GM21447 (cell line): ENCODE data around the gene PP2D1.
"Not testable (repeated sequence)": the region's sequence is repeated elsewhere in the genome, so short reads cannot be mapped to it uniquely, and the experiment has no call there.

Source experiments
- ATAC-seq: cut with Tn5 transposase; IDR thresholded peaks from one replicate; pipeline ENCODE4 v1.9.1; 2021; ENCODE audit not compliant: unreplicated experiment

PP2D1 gene

GRCh38 chr3:20012164-20012563 lies at the start of gene PP2D1:
PP2D1 (minus strand) TSS chr3:20012264; CDS start chr3:20012072, 192 bp downstream.
- no peak for ATAC-seq

DNA sequence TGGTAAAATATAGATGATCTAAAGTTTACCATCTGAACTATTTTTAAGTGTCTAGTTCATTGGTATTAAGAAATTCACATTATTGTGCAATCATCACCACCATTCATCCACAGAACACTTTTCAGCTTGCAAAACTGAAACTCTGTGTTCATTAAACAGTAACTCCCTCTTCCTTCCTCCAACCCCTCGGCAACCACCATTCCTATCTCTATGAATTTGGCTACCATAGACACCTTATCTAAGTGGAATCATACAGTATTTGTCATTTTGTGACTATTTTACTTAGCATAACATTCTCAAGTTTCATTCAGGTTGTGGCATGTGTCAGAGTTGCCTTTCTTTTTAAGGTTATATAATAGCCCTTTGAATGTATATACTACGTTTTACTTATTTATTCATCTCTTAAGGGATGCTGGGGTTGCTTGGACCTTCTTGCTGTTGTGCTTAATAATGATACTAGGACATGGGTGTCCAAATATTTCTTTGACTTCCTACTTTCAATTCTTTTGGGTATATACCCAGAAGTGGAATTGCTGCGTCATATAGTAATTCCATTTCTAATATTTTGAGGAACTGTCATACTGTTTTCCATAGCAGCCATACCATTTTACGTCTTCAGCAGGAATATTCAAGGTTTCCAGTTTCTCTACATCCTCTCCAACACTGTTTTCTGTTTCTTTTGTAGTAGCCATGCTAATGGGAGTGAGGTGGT lies 49.1 kb upstream of the PP2D1 start:
- ATAC-seq = peak; percentile 77

GRCh38 chr3:20059929-20060328 lies 47.9 kb upstream of the PP2D1 start:
- no peak for ATAC-seq

GRCh38 chr3:20057612-20058180 lies 45.6 kb upstream of the PP2D1 start:
- ATAC-seq = no peak

GRCh38 chr3:20056725-20057611 lies 44.9 kb upstream of the PP2D1 start:
- no peak for ATAC-seq

- no peak for ATAC-seq
Measured at GRCh38 chr3:20055842-20056241, 43.8 kb upstream of the PP2D1 start.

DNA sequence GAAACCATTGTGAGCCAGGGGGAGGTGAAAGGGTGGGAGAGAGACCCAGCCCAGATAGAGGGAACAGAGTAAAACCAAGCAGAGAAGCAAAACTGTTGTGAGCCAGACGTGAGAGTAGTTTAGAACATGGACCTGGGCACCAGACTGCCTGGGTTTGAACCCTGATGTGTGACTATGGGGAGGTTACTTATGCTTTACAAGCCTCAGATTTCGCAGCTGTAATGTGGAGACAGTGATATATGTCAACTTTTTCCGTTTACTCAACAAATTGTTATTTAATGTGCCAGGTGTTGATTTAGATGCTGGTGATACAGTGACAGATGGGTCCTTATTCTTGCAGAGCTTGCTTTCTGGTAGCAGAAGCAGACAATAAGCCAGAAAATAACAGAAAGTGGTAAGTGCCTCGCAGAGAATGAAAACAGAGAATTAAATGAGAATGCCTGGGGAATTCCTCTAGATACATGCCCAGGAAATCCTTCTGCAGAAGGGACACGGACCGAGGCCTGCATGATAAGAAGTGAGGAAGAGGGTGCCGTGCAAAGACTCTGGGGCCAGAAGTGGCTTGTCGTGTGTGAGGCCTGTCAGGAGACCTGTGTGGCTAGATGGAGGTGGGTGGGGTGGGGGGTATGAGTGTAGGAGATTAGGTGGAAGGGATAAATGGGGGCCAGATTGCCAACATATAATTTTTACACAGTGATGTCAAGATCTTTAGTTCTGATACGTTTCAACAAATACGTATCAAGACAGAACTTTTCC lies 43.1 kb upstream of the PP2D1 start:
- ATAC-seq = peak; percentile 17

DNA sequence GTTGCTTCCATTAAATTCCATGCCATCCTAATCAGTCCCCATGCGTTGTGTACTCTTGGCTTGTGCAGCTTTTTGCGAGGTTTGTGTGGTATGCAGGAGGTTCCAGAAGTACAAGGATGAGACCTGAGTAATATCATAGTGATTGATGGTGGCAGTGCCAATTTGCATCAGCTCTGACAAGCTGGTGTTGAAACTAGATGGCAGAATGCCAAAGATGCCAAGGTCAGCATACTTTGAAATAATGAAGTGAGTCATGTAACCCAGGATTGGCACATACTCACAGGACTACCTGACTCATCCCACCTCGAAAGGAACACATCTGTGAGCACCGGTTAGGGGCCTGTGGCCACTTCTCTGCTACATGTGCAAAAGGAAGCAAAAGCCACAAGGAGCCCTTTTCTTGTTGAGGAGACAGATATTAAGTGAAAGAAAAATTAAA lies 42.5 kb upstream of the PP2D1 start:
- peak; percentile 90 for ATAC-seq

DNA sequence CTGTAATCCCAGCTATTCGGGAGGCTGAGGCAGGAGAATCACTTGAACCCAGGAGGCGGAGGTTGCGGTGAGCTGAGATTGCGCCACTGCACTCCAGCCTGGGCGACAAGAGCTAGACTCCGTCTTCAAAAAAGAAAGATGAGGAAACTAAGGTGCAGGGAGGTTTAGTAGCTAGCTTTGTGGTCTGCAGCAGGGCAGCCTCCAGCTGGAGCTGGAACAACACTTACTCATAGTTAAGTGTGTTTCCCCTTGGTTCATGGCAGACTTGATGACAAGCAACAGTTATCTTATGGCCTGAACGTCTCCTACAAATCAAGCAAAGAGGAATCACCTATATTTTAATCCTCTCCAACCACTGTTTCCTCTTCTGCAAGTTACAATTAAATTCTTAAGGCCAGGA lies 40.8 kb upstream of the PP2D1 start:
- ATAC-seq = no peak

DNA sequence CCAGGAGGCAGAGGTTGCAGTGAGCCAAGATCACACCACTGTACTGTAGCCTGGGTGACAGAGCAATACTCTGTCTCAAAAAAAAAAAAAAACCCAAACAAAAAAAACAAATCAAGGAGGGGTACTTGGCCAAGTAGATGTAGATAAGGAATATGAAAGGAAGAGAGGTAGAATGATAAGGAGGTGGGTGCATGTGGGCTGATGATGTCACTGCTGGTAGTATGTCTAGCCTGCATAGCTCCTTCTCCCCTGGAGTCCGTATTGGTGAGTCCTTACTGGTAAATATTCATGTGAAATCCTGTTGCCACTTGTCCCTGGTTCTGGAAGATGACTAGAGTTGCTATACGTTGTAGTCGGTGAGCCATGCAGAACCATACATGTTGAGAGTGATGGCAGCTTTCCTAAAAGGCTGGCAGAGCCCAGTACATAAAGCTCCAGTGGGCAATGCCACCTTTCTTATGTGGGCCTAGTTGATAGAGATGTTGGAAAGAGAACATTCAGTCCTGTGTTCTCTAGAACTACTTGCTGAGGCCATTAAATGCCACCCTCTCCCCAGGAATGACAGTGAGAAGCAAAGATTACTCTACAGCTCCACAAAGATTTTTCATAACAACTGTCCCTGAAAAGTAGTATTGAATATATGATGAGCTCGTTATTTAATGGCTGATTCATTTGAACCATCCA lies 39.2 kb upstream of the PP2D1 start:
- ATAC-seq = no peak

- ATAC-seq = no peak
Measured at GRCh38 chr3:20047976-20048883, 36.2 kb upstream of the PP2D1 start.

- ATAC-seq = no peak
Measured at GRCh38 chr3:20047341-20047779, 35.3 kb upstream of the PP2D1 start.

- no peak for ATAC-seq
Measured at GRCh38 chr3:20046556-20046955, 34.5 kb upstream of the PP2D1 start.

DNA sequence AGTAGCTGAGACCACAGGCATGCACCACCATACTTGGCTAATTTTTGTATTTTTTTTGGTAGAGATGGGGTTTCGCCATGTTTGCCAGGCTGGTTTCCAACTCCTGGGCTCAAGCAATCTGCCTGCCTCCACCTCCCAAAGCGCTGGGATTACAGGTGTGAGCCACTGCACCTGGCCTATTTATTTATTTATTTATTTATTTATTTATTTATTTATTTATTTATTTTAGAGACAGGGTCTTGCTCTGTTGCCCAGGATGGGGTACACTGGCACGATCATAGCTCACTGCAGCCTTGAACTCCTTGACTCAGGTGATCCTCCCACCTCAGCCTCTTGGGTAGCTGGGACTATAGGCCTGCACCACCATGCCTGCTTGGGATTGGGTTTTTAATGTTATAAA lies 33.1 kb upstream of the PP2D1 start:
- ATAC-seq = not testable (repeated sequence)

- ATAC-seq = no peak
Measured at GRCh38 chr3:20043825-20044224, 31.8 kb upstream of the PP2D1 start.

DNA sequence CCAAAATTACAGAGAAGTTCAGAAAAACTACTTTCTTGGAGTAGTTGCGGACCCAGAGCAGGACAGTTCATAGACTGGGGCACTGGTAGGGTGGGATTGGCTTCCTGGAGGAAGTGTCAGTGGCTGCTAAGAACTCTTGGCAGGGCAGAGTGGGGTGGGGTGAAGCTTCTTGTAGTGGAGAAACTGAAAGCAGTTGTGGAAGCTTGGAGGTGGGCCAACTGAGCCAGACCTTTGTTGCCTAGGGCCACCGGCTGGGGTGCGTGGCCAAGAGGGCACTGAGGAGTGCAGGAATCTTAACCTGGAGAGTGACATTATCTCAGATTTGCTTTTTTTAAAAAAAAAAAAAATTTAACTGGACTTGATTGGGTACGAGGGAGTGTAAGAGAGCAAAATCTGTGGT lies 31.3 kb upstream of the PP2D1 start:
- peak; percentile 32 for ATAC-seq

DNA sequence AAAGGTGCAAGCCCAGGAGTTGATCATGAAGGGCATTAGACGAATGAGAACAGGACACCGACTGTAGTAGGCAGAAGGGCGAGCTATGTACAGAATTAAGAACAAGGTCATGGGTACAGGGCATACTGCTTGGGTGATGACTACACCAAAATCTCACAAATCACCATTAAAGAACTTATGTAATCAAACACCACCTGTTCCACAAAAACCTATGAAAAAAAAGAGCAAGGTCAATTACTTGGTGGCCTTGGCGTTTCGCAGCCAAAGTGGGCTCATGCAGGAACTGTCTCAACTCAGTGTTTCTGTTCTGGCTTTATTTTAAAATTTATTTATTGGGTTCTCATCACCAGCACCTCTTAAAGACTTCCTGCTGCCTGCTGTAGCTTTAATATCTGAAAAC lies 30.3 kb upstream of the PP2D1 start:
- ATAC-seq = no peak

- peak; percentile 51 for ATAC-seq
Measured at GRCh38 chr3:20041197-20041780, 29.2 kb upstream of the PP2D1 start.
